ENCODE results near the gene CHAMP1. TPM values are rescaled to one million over a fixed set of nuclear protein-coding genes. Genes with fewer than 3 reads are reported as not detected.
A peak's percentile ranks its signal among the peaks of the same experiment; 100 is the strongest.

The CHAMP1 gene
- total RNA-seq, 1 donor from 2014 or later = 24.0 TPM

GRCh38 chr13:114281351-114282040 is 32.8 kb upstream of the CHAMP1 start, which contains the start of gene UPF3A:
Gene UPF3A, plus strand, starts transcription at chr13:114281601. Its CDS starts 39 bp downstream, at chr13:114281640.
- H3K27me3 ChIP-seq (ENCODE audit: control insufficient read depth, insufficient read depth, low read length) = no peaks in the 10 kb centered on the region
- H3K36me3 ChIP-seq (ENCODE audit: control insufficient read depth, insufficient read depth, low read length) = no peaks in the 10 kb centered on the region
- peak within 1 kb of the TSS; percentile 83 for H3K4me3 ChIP-seq (ENCODE audit: low read depth, low read length)
- TF ChIP-seq, protein P1, sequence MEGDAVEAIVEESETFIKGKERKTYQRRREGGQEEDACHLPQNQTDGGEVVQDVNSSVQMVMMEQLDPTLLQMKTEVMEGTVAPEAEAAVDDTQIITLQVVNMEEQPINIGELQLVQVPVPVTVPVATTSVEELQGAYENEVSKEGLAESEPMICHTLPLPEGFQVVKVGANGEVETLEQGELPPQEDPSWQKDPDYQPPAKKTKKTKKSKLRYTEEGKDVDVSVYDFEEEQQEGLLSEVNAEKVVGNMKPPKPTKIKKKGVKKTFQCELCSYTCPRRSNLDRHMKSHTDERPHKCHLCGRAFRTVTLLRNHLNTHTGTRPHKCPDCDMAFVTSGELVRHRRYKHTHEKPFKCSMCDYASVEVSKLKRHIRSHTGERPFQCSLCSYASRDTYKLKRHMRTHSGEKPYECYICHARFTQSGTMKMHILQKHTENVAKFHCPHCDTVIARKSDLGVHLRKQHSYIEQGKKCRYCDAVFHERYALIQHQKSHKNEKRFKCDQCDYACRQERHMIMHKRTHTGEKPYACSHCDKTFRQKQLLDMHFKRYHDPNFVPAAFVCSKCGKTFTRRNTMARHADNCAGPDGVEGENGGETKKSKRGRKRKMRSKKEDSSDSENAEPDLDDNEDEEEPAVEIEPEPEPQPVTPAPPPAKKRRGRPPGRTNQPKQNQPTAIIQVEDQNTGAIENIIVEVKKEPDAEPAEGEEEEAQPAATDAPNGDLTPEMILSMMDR (IDR thresholded peaks at IDR 0.05; ENCODE audit: insufficient read depth, low read length, poor library complexity, severe bottlenecking) = no peak
- DNase-seq (ENCODE audit: low read depth) = peak; percentile 44

DNA sequence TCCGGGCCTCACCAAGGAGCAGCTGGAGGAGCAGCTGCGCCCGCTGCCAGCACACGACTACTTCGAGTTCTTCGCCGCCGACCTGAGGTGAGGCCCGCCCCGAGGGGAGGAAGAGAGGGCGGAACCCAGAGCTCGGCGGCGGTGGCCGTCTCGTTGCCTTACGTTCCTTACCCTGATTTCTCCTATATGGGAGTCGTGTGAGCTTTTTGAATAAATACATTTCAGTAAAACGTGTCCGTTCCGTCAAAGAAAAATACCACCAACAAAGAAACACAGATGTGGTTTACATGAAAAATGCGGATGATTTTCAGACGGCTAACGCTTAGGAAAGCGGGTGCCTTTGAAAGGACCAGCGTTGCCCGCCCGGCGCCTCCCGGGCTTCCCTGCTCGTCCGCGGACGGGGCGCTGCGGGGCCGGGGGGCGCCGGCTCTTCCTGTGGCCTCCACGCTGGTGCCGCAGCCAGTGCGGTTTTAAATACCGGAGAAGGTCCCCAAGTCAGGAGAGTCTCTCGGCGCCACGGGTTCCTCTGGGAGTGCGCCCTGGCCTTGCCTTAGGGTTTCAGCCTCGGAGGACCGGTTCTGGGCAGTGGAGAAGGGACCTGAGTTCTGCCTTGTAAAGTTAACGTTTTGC is 32.1 kb upstream of the CHAMP1 start:
- DNase-seq (ENCODE audit: low read depth) = peak; percentile 16
- Histone ChIP-seq H3K4me3 (ENCODE audit: low read depth, low read length) (peak overlapping the region; percentile 83), H3K36me3 (ENCODE audit: control insufficient read depth, insufficient read depth, low read length) (peaks cover 1% of the 10 kb centered on the region), H3K27me3 (ENCODE audit: control insufficient read depth, insufficient read depth, low read length) (no peaks in the 10 kb centered on the region)
- TF ChIP-seq, protein P1 (IDR thresholded peaks at IDR 0.05; ENCODE audit: insufficient read depth, low read length, poor library complexity, severe bottlenecking) = no peak

DNA sequence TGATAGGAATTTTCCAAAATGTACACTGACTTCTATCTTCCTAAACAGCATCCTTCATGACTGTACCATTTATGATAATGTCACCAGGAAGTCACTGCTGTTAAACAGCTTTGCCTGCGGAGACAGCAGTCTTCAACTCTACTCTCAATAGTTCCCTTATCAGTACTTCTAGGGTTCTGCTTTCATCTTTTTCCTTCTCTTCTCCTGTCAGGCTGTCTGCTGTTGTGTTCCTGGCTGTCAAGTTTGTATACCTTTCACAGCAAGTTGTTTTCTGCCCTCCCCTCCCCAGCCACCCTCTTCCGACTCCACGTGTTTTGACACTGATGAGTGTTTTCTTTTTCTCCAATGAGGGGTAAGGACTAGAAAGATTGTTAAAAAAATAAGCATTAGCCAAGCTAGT is 30.7 kb upstream of the CHAMP1 start:
- TF ChIP-seq, protein P1 (IDR thresholded peaks at IDR 0.05; ENCODE audit: insufficient read depth, low read length, poor library complexity, severe bottlenecking) = no peak
- Histone ChIP-seq H3K36me3 (ENCODE audit: control insufficient read depth, insufficient read depth, low read length) (peaks cover 1% of the 10 kb centered on the region), H3K27me3 (ENCODE audit: control insufficient read depth, insufficient read depth, low read length) (no peaks in the 10 kb centered on the region), H3K4me3 (ENCODE audit: low read depth, low read length) (no peak overlapping the region)
- no peak for DNase-seq (ENCODE audit: low read depth)

- H3K4me3 ChIP-seq (ENCODE audit: low read depth, low read length) = no peak overlapping the region
- no peak for DNase-seq (ENCODE audit: low read depth)
- no peaks in the 10 kb centered on the region for H3K27me3 ChIP-seq (ENCODE audit: control insufficient read depth, insufficient read depth, low read length)
- peaks cover 1% of the 10 kb centered on the region for H3K36me3 ChIP-seq (ENCODE audit: control insufficient read depth, insufficient read depth, low read length)
- TF ChIP-seq, protein P1 (IDR thresholded peaks at IDR 0.05; ENCODE audit: insufficient read depth, low read length, poor library complexity, severe bottlenecking) = no peak
These were observed 29.6 kb upstream of the CHAMP1 start for GRCh38 chr13:114284680-114285079.

GRCh38 chr13:114285166-114285808 is 29.0 kb upstream of the CHAMP1 start:
- DNase-seq (ENCODE audit: low read depth) = peak; percentile 42
- no peaks in the 10 kb centered on the region for H3K27me3 ChIP-seq (ENCODE audit: control insufficient read depth, insufficient read depth, low read length)
- no peak overlapping the region for H3K4me3 ChIP-seq (ENCODE audit: low read depth, low read length)
- peaks cover 1% of the 10 kb centered on the region for H3K36me3 ChIP-seq (ENCODE audit: control insufficient read depth, insufficient read depth, low read length)
- TF ChIP-seq, protein P1 (IDR thresholded peaks at IDR 0.05; ENCODE audit: insufficient read depth, low read length, poor library complexity, severe bottlenecking) = no peak
